WTC11 (cell line): ENCODE results near the gene SYMPK. TPM values are rescaled to one million over a fixed set of nuclear protein-coding genes. Genes with fewer than 3 reads are reported as not detected.

Experiments used
- ATAC-seq: fragments of 200-7000 bp; cut with Tn5 transposase; 2 replicates; pipeline ENCODE4 v1.10.0; 2021; ENCODE audit warnings: mild to moderate bottlenecking, moderate library complexity
- CTCF ChIA-PET: fragments of 300-600 bp; sonication (Branson Sonifier 250); formaldehyde crosslinking; loops from one replicate; lab custom pipeline; 2021; ENCODE audit warnings: antibody characterized with exemption; lab: Charles Lee
- POLR2A ChIA-PET: fragments of 350-600 bp; sonication (Branson Sonifier 250); formaldehyde crosslinking; loops from one replicate; lab custom pipeline; 2021; ENCODE audit warnings: antibody characterized with exemption; lab: Charles Lee
- DNase-seq: peaks from one replicate; pipeline ENCODE4 v3.0.0; 2021; ENCODE audit warnings: low spot score
- H3K27ac Mint-ChIP-seq: 2 replicates; pipeline ENCODE4 v1.8.0; 2021; ENCODE audit warnings: mixed read lengths
- H3K27me3 Mint-ChIP-seq: 2 replicates; pipeline ENCODE4 v1.8.0; 2021; ENCODE audit warnings: low read depth, mild to moderate bottlenecking, moderate library complexity, mixed read lengths
- H3K36me3 Mint-ChIP-seq: 2 replicates; pipeline ENCODE4 v1.8.0; 2021; ENCODE audit warnings: mixed read lengths
- H3K4me1 Mint-ChIP-seq: 2 replicates; pipeline ENCODE4 v1.8.0; 2022; ENCODE audit warnings: mixed read lengths
- H3K4me3 Mint-ChIP-seq: 2 replicates; pipeline ENCODE4 v1.8.0; 2021; ENCODE audit warnings: mild to moderate bottlenecking, moderate library complexity, mixed read lengths
- H3K9me3 Mint-ChIP-seq: 2 replicates; pipeline ENCODE4 v1.8.0; 2021; ENCODE audit warnings: mixed read lengths
- ATF3 ChIP-seq: sonication (generic); formaldehyde crosslinking; conservative IDR thresholded peaks from 2 replicates; pipeline ENCODE4 v1.8.1; 2022; ENCODE audit warnings: mild to moderate bottlenecking, missing genetic modification reagents
- FOXJ3 ChIP-seq: sonication (generic); formaldehyde crosslinking; IDR thresholded peaks from 2 replicates; pipeline ENCODE4 v1.9.0; 2021; ENCODE audit warnings: missing genetic modification reagents, mild to moderate bottlenecking, borderline replicate concordance
- GABPB1 ChIP-seq: sonication (generic); formaldehyde crosslinking; IDR thresholded peaks from 2 replicates; pipeline ENCODE4 v1.8.1; 2023; ENCODE audit warnings: mild to moderate bottlenecking, missing genetic modification reagents
- GRHL2 ChIP-seq: fragments of 250-450 bp; sonication (Bioruptor Pico); IDR thresholded peaks from 2 replicates; pipeline ENCODE4 v1.8.0; 2022; ENCODE audit warnings: mild to moderate bottlenecking, moderate library complexity; ENCODE audit not compliant: insufficient replicate concordance, severe bottlenecking
- GTF2I ChIP-seq: fragments of 250-450 bp; sonication (Bioruptor Pico); conservative IDR thresholded peaks from 2 replicates; pipeline ENCODE4 v1.4.0; 2021; ENCODE audit warnings: mild to moderate bottlenecking
- MYBL2 ChIP-seq: sonication (generic); formaldehyde crosslinking; IDR thresholded peaks from 2 replicates; pipeline ENCODE4 v1.8.1; 2023; ENCODE audit warnings: mild to moderate bottlenecking, moderate library complexity, missing genetic modification reagents
- NFYB ChIP-seq: sonication (generic); formaldehyde crosslinking; conservative IDR thresholded peaks from 2 replicates; pipeline ENCODE4 v1.8.0; 2022; ENCODE audit warnings: low read depth, missing genetic modification reagents
- NR1H2 ChIP-seq: sonication (generic); formaldehyde crosslinking; IDR thresholded peaks from 2 replicates; pipeline ENCODE4 v1.9.0; 2021; ENCODE audit warnings: mild to moderate bottlenecking, moderate library complexity, missing genetic modification reagents
- SMAD4 ChIP-seq: sonication (generic); formaldehyde crosslinking; IDR thresholded peaks from 2 replicates; pipeline ENCODE4 v1.8.0; 2022; ENCODE audit warnings: mild to moderate bottlenecking, missing genetic modification reagents
- TEAD4 ChIP-seq: sonication (generic); formaldehyde crosslinking; IDR thresholded peaks from 2 replicates; pipeline ENCODE4 v1.8.0; 2022; ENCODE audit warnings: mild to moderate bottlenecking, missing genetic modification reagents
- TP53 ChIP-seq: sonication (generic); formaldehyde crosslinking; IDR thresholded peaks from 2 replicates; pipeline ENCODE4 v1.8.1; 2023; ENCODE audit warnings: mild to moderate bottlenecking, missing genetic modification reagents
- ZBTB21 ChIP-seq: sonication (generic); formaldehyde crosslinking; IDR thresholded peaks from 2 replicates; pipeline ENCODE4 v1.8.1; 2023; ENCODE audit warnings: mild to moderate bottlenecking, missing genetic modification reagents, borderline replicate concordance
- ZNF138 ChIP-seq: sonication (generic); formaldehyde crosslinking; conservative IDR thresholded peaks from 2 replicates; pipeline ENCODE4 v1.8.1; 2022; ENCODE audit warnings: mild to moderate bottlenecking, moderate library complexity, missing genetic modification reagents
- ZNF219 ChIP-seq: sonication (generic); formaldehyde crosslinking; IDR thresholded peaks from 2 replicates; pipeline ENCODE4 v1.8.0; 2023; ENCODE audit warnings: missing genetic modification reagents, mild to moderate bottlenecking, borderline replicate concordance
- ZNF281 ChIP-seq: sonication (generic); formaldehyde crosslinking; IDR thresholded peaks from 2 replicates; pipeline ENCODE4 v1.8.0; 2023; ENCODE audit warnings: mild to moderate bottlenecking, missing genetic modification reagents
- ZNF416 ChIP-seq: fragments of 250-450 bp; sonication (Bioruptor Pico); IDR thresholded peaks from 2 replicates; pipeline ENCODE4 v1.9.0; 2021; ENCODE audit warnings: mild to moderate bottlenecking, inconsistent platforms
- ZNF512 ChIP-seq: sonication (generic); formaldehyde crosslinking; IDR thresholded peaks from 2 replicates; pipeline ENCODE4 v1.8.1; 2022; ENCODE audit warnings: missing genetic modification reagents, borderline replicate concordance
- total RNA-seq: library from RNA; stranded (reverse); gene quantifications from 3 replicates; pipeline ENCODE4 v1.2.3, GENCODE V29; 2021
- TF ChIP-seq, protein P1 (sequence below): fragments of 250-450 bp; sonication (Bioruptor Pico); IDR thresholded peaks from 2 replicates; pipeline ENCODE4 v1.9.0; 2021; ENCODE audit warnings: mild to moderate bottlenecking, borderline replicate concordance
- TF ChIP-seq, protein P2 (sequence below): fragments of 250-450 bp; sonication (Bioruptor Pico); IDR thresholded peaks from 2 replicates; pipeline ENCODE4 v2.1.2; 2022; ENCODE audit warnings: mild to moderate bottlenecking, moderate library complexity

SYMPK gene
- total RNA-seq, 1 experiment from 2014 or later = 106 TPM

GRCh38 chr19:45769821-45770191, 93.1 kb downstream of the SYMPK start (continued):
- TF ChIP-seq ZNF281 (CRISPR knock-in tag) (no peak), MYBL2 (CRISPR knock-in tag) (0 out of 2 replicates have a peak, but pooled peaks have one; percentile 27), ZNF416 (peak; percentile 9; the same call in 1 of the 2 replicates), ZBTB21 (CRISPR knock-in tag) (0 out of 2 replicates have a peak, but pooled peaks have one; percentile 35)
- TF ChIP-seq, protein P1, sequence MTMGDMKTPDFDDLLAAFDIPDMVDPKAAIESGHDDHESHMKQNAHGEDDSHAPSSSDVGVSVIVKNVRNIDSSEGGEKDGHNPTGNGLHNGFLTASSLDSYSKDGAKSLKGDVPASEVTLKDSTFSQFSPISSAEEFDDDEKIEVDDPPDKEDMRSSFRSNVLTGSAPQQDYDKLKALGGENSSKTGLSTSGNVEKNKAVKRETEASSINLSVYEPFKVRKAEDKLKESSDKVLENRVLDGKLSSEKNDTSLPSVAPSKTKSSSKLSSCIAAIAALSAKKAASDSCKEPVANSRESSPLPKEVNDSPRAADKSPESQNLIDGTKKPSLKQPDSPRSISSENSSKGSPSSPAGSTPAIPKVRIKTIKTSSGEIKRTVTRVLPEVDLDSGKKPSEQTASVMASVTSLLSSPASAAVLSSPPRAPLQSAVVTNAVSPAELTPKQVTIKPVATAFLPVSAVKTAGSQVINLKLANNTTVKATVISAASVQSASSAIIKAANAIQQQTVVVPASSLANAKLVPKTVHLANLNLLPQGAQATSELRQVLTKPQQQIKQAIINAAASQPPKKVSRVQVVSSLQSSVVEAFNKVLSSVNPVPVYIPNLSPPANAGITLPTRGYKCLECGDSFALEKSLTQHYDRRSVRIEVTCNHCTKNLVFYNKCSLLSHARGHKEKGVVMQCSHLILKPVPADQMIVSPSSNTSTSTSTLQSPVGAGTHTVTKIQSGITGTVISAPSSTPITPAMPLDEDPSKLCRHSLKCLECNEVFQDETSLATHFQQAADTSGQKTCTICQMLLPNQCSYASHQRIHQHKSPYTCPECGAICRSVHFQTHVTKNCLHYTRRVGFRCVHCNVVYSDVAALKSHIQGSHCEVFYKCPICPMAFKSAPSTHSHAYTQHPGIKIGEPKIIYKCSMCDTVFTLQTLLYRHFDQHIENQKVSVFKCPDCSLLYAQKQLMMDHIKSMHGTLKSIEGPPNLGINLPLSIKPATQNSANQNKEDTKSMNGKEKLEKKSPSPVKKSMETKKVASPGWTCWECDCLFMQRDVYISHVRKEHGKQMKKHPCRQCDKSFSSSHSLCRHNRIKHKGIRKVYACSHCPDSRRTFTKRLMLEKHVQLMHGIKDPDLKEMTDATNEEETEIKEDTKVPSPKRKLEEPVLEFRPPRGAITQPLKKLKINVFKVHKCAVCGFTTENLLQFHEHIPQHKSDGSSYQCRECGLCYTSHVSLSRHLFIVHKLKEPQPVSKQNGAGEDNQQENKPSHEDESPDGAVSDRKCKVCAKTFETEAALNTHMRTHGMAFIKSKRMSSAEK = no peak

- Mint-ChIP-seq H3K27me3 (peaks cover 2% of the 10 kb centered on the region; the same call in 1 of the 2 replicates), H3K36me3 (no peaks in the 10 kb centered on the region), H3K27ac (peak within 1 kb of the TSS; percentile 100), H3K9me3 (no peaks in the 10 kb centered on the region), H3K4me3 (peak within 1 kb of the TSS; percentile 97), H3K4me1 (peaks cover 23% of the 10 kb centered on the region)
- ChIA-PET POLR2A (interaction anchor here (0.5 to 4.8 kb wide), 34 partner anchors 8 to 945 kb away, joined by 3 to 115 read pairs (median 4); partner anchors contain the start of genes BLOC1S3, DMPK, DMWD and FBXO46), CTCF (interaction anchor here (0.5 to 5.6 kb wide), 45 partner anchors 9 to 999 kb away, joined by 3 to 175 read pairs (median 6); partner anchors contain the start of genes DMPK, DMWD, FBXO46 and FOXA3)
- peak; percentile 62 for ATAC-seq
- peak; percentile 99 for DNase-seq
- no peak for TF ChIP-seq GTF2I
- no peak for TF ChIP-seq GRHL2
- no peak for TF ChIP-seq NR1H2
- no peak for TF ChIP-seq FOXJ3
- TF ChIP-seq SMAD4 = no peak
- TF ChIP-seq, protein P1 = no peak
- TF ChIP-seq ZNF138 = 0 out of 2 replicates have a peak, but pooled peaks have one; percentile 62
- peak; percentile 87 for TF ChIP-seq GABPB1 (CRISPR knock-in tag)
- TF ChIP-seq NFYB (CRISPR knock-in tag) = peak; percentile 73
- no peak for TF ChIP-seq ATF3 (CRISPR knock-in tag)
- TF ChIP-seq TEAD4 = peak; percentile 92
- TF ChIP-seq TP53 (CRISPR knock-in tag) = peak; percentile 70
- TF ChIP-seq ZNF512 (CRISPR knock-in tag) = no peak
- TF ChIP-seq, protein P2, sequence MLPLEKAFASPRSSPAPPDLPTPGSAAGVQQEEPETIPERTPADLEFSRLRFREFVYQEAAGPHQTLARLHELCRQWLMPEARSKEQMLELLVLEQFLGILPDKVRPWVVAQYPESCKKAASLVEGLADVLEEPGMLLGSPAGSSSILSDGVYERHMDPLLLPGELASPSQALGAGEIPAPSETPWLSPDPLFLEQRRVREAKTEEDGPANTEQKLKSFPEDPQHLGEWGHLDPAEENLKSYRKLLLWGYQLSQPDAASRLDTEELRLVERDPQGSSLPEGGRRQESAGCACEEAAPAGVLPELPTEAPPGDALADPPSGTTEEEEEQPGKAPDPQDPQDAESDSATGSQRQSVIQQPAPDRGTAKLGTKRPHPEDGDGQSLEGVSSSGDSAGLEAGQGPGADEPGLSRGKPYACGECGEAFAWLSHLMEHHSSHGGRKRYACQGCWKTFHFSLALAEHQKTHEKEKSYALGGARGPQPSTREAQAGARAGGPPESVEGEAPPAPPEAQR (CRISPR knock-in tag) = no peak
- TF ChIP-seq ZNF219 (CRISPR knock-in tag) = no peak
- peak; percentile 53; the same call in 1 of the 2 replicates for TF ChIP-seq MYBL2 (CRISPR knock-in tag)
Observed at GRCh38 chr19:45768984-45769782, 93.8 kb downstream of the SYMPK start, which contains the start of gene SIX5. Gene SIX5, minus strand, starts transcription at chr19:45769252. Its CDS starts 408 bp downstream, at chr19:45768844.
